CD4-positive, CD25-positive, alpha-beta regulatory T cell (primary cell): ENCODE measurements around the gene OLIG2. TPM values are rescaled to one million over a fixed set of nuclear protein-coding genes. Genes with fewer than 3 reads are reported as not detected.

ENCODE experiments used
- ATAC-seq, 2 donors: fragments of 150-1000 bp; cut with Tn5 transposase; one replicate each; pipeline ENCODE4 v1.10.0; 2021; ENCODE audit warnings: low read depth in 2 of 2, moderate number of reproducible peaks in 2 of 2, moderate library complexity in 1 of 2
- DNase-seq, 3 donors: peaks; one replicate each; pipeline versions ENCODE4 v3.0.0 to v3.0.0-alpha.2; 2012 to 2022; ENCODE audit warnings: mixed read lengths in 1 of 3
- H3K27ac ChIP-seq: one replicate; pipeline ENCODE4 v1.7.0; 2013; ENCODE audit warnings: mild to moderate bottlenecking, low read length; ENCODE audit not compliant: insufficient read depth, poor library complexity, severe bottlenecking
- H3K27me3 ChIP-seq: one replicate; pipeline ENCODE4 v1.7.0; 2013; ENCODE audit warnings: low read length; ENCODE audit not compliant: control insufficient read depth, insufficient read depth
- H3K36me3 ChIP-seq: one replicate; pipeline ENCODE4 v1.7.0; 2013; ENCODE audit warnings: mild to moderate bottlenecking, low read length, moderate library complexity; ENCODE audit not compliant: control insufficient read depth, insufficient read depth
- H3K4me1 ChIP-seq: 2 replicates; pipeline ENCODE4 v1.7.0; 2013; ENCODE audit warnings: mild to moderate bottlenecking, low read length; ENCODE audit not compliant: insufficient read depth, control insufficient read depth, poor library complexity, severe bottlenecking
- H3K4me3 ChIP-seq: one replicate; pipeline ENCODE4 v1.7.0; 2013; ENCODE audit warnings: low read depth, mild to moderate bottlenecking, low read length, moderate library complexity
- H3K9me3 ChIP-seq, 2 experiments: 1 replicate in 1 of 2; 2 replicates in 1 of 2; pipeline ENCODE4 v1.7.0; 2013; ENCODE audit warnings: low read length in 2 of 2, mild to moderate bottlenecking in 1 of 2, moderate library complexity in 1 of 2; ENCODE audit not compliant: control insufficient read depth in 2 of 2
- H3K27ac Mint-ChIP-seq, 3 donors: one replicate each; pipeline ENCODE4 v1.8.0; 2020 to 2022; ENCODE audit warnings: mild to moderate bottlenecking in 3 of 3, mixed read lengths in 3 of 3, moderate library complexity in 2 of 3
- H3K27me3 Mint-ChIP-seq: one replicate; pipeline ENCODE4 v1.8.0; 2022; ENCODE audit warnings: mild to moderate bottlenecking, mixed read lengths
- H3K36me3 Mint-ChIP-seq: one replicate; pipeline ENCODE4 v1.8.0; 2020; ENCODE audit warnings: mixed read lengths
- H3K4me1 Mint-ChIP-seq, 4 donors: one replicate each; pipeline ENCODE4 v1.8.0; 2020 to 2022; ENCODE audit warnings: mixed read lengths in 4 of 4, mild to moderate bottlenecking in 1 of 4
- H3K4me3 Mint-ChIP-seq, 4 donors: one replicate each; pipeline ENCODE4 v1.8.0; 2020 to 2022; ENCODE audit warnings: mild to moderate bottlenecking in 4 of 4, mixed read lengths in 4 of 4, moderate library complexity in 3 of 4
- H3K9me3 Mint-ChIP-seq, 7 donors: one replicate each; pipeline ENCODE4 v1.8.0; 2020 to 2022; ENCODE audit warnings: mixed read lengths in 7 of 7, mild to moderate bottlenecking in 3 of 7, moderate library complexity in 2 of 7
- polyA plus RNA-seq, 4 donors: library from polyadenylated mRNA; unstranded; fragments of 300-500 nt; fragmentation: Illumina TruSeq; gene quantifications; one replicate each; pipeline ENCODE4 v1.2.3, GENCODE V29; 2021
- total RNA-seq: library from RNA; stranded (reverse); gene quantifications from one replicate; pipeline ENCODE4 v1.2.3, GENCODE V29; 2022

Gene OLIG2
- total and polyA plus RNA-seq, 5 donors from 2014 or later, result not detected

DNA sequence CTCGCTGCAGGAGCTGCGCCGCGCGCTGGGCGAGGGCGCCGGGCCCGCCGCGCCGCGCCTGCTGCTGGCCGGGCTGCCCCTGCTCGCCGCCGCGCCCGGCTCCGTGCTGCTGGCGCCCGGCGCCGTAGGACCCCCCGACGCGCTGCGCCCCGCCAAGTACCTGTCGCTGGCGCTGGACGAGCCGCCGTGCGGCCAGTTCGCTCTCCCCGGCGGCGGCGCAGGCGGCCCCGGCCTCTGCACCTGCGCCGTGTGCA is 44.9 kb downstream of the OLIG2 start:
- peaks cover 5% of the 10 kb centered on the region in 2 experiments for H3K9me3 ChIP-seq
- ATAC-seq, result no peak
- no peak overlapping the region for H3K4me3 ChIP-seq
- Mint-ChIP-seq H3K27me3 (peaks cover 80% of the 10 kb centered on the region), H3K27ac (no peak overlapping the region), H3K9me3 (peaks cover 0 to 8% (median 2%) of the 10 kb centered on the region in 7 donors), H3K36me3 (no peaks in the 10 kb centered on the region), H3K4me3 (no peak overlapping the region), H3K4me1 (peaks cover 5 to 28% (median 15%) of the 10 kb centered on the region in 4 donors)
- H3K27me3 ChIP-seq, result peaks cover 49% of the 10 kb centered on the region
- H3K4me1 ChIP-seq, result peaks cover 22% of the 10 kb centered on the region
- H3K36me3 ChIP-seq, result no peaks in the 10 kb centered on the region
- no peak overlapping the region for H3K27ac ChIP-seq
- no peak for DNase-seq

DNA sequence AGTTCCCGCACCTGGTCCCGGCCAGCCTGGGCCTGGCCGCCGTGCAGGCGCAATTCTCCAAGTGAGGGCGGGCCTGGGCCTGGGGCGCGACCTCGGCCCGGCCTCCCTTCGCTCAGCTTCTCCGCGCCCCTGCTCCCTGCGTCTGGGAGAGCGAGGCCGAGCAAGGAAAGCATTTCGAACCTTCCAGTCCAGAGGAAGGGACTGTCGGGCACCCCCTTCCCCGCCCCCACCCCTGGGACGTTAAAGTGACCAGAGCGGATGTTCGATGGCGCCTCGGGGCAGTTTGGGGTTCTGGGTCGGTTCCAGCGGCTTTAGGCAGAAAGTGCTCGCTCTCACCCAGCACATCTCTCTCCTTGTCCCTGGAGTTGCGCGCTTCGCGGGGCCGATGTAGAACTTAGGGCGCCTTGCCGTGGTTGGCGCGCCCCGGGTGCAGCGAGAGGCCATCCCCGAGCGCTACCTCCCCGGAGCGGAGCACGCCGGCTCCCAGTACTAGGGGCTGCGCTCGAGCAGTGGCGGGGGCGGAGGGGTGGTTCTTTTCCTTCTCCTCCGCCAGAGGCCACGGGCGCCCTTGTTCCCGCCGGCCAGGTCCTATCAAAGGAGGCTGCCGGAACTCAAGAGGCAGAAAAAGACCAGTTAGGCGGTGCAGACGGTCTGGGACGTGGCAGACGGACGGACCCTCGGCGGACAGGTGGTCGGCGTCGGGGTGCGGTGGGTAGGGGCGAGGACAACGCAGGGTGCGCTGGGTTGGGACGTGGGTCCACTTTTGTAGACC is 45.4 kb downstream of the OLIG2 start:
- Histone ChIP-seq H3K4me3 (peak overlapping the region; percentile 70), H3K9me3 (peaks cover 5% of the 10 kb centered on the region in 2 experiments), H3K27me3 (peaks cover 49% of the 10 kb centered on the region), H3K27ac (no peak overlapping the region), H3K4me1 (peaks cover 22% of the 10 kb centered on the region), H3K36me3 (no peaks in the 10 kb centered on the region)
- Mint-ChIP-seq H3K4me3 (peak overlapping the region; percentile 6 to 80 (median 76)), H3K4me1 (peaks cover 5 to 28% (median 15%) of the 10 kb centered on the region in 4 donors), H3K27me3 (peaks cover 82% of the 10 kb centered on the region), H3K27ac (no peak overlapping the region), H3K9me3 (peaks cover 0 to 8% (median 2%) of the 10 kb centered on the region in 7 donors), H3K36me3 (no peaks in the 10 kb centered on the region)
- DNase-seq, result peak in 1 of 3 donors; percentile 25
- ATAC-seq, result no peak

- H3K27ac Mint-ChIP-seq, result no peak overlapping the region
- DNase-seq, result peak in 1 of 3 donors; percentile 23
- peaks cover 47% of the 10 kb centered on the region for H3K27me3 ChIP-seq
These were observed 46.1 kb downstream of the OLIG2 start for GRCh38 chr21:33071770-33072306.

DNA sequence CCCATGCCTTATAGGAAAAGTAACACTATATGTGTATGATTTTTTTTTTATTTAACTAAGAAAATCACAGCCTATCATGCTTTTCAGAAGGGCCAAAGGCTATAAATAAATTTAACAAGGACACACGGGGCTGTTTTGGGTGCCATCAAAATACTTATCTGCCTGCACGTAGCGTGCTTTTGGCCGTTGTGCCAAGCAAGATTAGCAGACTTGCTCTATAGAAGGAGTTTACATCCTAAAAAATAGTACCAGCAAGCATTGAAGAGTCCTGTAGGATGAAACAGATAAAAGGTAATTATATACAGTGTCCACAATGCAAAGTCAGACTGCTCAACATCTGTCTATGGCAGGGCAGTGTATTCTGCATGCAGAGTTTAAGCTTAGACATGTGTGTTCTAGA is 47.9 kb downstream of the OLIG2 start:
- peaks cover 72% of the 10 kb centered on the region for H3K27me3 Mint-ChIP-seq
- H3K4me1 Mint-ChIP-seq, result peaks cover 5 to 28% (median 18%) of the 10 kb centered on the region in 4 donors
- no peaks in the 10 kb centered on the region for H3K36me3 Mint-ChIP-seq
- no peak overlapping the region for H3K27ac ChIP-seq
- no peaks in the 10 kb centered on the region for H3K36me3 ChIP-seq
- peaks cover 22% of the 10 kb centered on the region for H3K4me1 ChIP-seq
- H3K27me3 ChIP-seq, result peaks cover 39% of the 10 kb centered on the region
- H3K27ac Mint-ChIP-seq, result no peak overlapping the region
- peaks cover 5% of the 10 kb centered on the region in 2 experiments for H3K9me3 ChIP-seq
- peaks cover 0 to 8% (median 2%) of the 10 kb centered on the region in 7 donors for H3K9me3 Mint-ChIP-seq
- DNase-seq (no peak), ATAC-seq (no peak)
- no peak overlapping the region for H3K4me3 ChIP-seq
- no peak overlapping the region for H3K4me3 Mint-ChIP-seq

More at GRCh38 chr21:33071770-33072306, 46.1 kb downstream of the OLIG2 start:
- peaks cover 5% of the 10 kb centered on the region in 2 experiments for H3K9me3 ChIP-seq
- Mint-ChIP-seq H3K4me3 (peak overlapping the region; percentile 58 to 80 (median 76)), H3K9me3 (peaks cover 0 to 8% (median 2%) of the 10 kb centered on the region in 7 donors), H3K4me1 (peaks cover 5 to 28% (median 15%) of the 10 kb centered on the region in 4 donors), H3K27me3 (peaks cover 76% of the 10 kb centered on the region), H3K36me3 (no peaks in the 10 kb centered on the region)
- H3K4me1 ChIP-seq, result peaks cover 22% of the 10 kb centered on the region
- H3K4me3 ChIP-seq, result peak overlapping the region; percentile 70
- ATAC-seq, result no peak
- no peak overlapping the region for H3K27ac ChIP-seq
- no peaks in the 10 kb centered on the region for H3K36me3 ChIP-seq

GRCh38 chr21:33075128-33075527 is 49.4 kb downstream of the OLIG2 start:
- Mint-ChIP-seq H3K9me3 (no peaks in the 10 kb centered on the region), H3K27ac (no peak overlapping the region), H3K36me3 (no peaks in the 10 kb centered on the region), H3K4me3 (no peak overlapping the region), H3K4me1 (peaks cover 5 to 18% (median 12%) of the 10 kb centered on the region in 4 donors), H3K27me3 (peaks cover 67% of the 10 kb centered on the region)
- ATAC-seq (no peak), DNase-seq (no peak)
- no peaks in the 10 kb centered on the region for H3K9me3 ChIP-seq
- peaks cover 34% of the 10 kb centered on the region for H3K27me3 ChIP-seq
- H3K4me1 ChIP-seq, result peaks cover 18% of the 10 kb centered on the region
- H3K27ac ChIP-seq, result no peak overlapping the region
- H3K4me3 ChIP-seq, result no peak overlapping the region
- H3K36me3 ChIP-seq, result no peaks in the 10 kb centered on the region

GRCh38 chr21:33075596-33076195 is 50.0 kb downstream of the OLIG2 start:
- Mint-ChIP-seq H3K27me3 (peaks cover 67% of the 10 kb centered on the region), H3K27ac (no peak overlapping the region), H3K36me3 (no peaks in the 10 kb centered on the region), H3K4me3 (no peak overlapping the region), H3K9me3 (no peaks in the 10 kb centered on the region), H3K4me1 (peaks cover 5 to 18% (median 12%) of the 10 kb centered on the region in 4 donors)
- Histone ChIP-seq H3K9me3 (no peaks in the 10 kb centered on the region), H3K36me3 (no peaks in the 10 kb centered on the region), H3K27ac (no peak overlapping the region), H3K4me3 (no peak overlapping the region), H3K4me1 (peaks cover 15% of the 10 kb centered on the region), H3K27me3 (peaks cover 34% of the 10 kb centered on the region)
- DNase-seq (no peak), ATAC-seq (no peak)

- H3K4me3 ChIP-seq, result no peak overlapping the region
- peaks cover 33% of the 10 kb centered on the region for H3K27me3 ChIP-seq
- Mint-ChIP-seq H3K4me1 (peaks cover 5 to 13% (median 8%) of the 10 kb centered on the region in 4 donors), H3K27ac (no peak overlapping the region), H3K4me3 (no peak overlapping the region), H3K27me3 (peaks cover 60% of the 10 kb centered on the region), H3K36me3 (no peaks in the 10 kb centered on the region), H3K9me3 (no peaks in the 10 kb centered on the region)
- peaks cover 4% of the 10 kb centered on the region for H3K4me1 ChIP-seq
- H3K36me3 ChIP-seq, result no peaks in the 10 kb centered on the region
- ATAC-seq, result no peak
- H3K27ac ChIP-seq, result no peak overlapping the region
- DNase-seq, result no peak
- no peaks in the 10 kb centered on the region for H3K9me3 ChIP-seq
These were observed 51.0 kb downstream of the OLIG2 start for GRCh38 chr21:33076600-33077329.
